Effector memory CD8-positive, alpha-beta T cell (primary cell): ENCODE results near the gene ALX3.

Source experiments
- ATAC-seq: fragments of 150-1000 bp; cut with Tn5 transposase; replicated peaks from 2 replicates; pipeline ENCODE4 v1.10.0; 2021; ENCODE audit warnings: mild to moderate bottlenecking, moderate library complexity
- DNase-seq, 3 experiments: peaks; one replicate each; pipeline ENCODE4 v3.0.0; 2021
- H3K27ac Mint-ChIP-seq, 2 donors: one replicate each; pipeline ENCODE4 v1.8.0; 2022; ENCODE audit warnings: mild to moderate bottlenecking in 2 of 2, mixed read lengths in 2 of 2, moderate library complexity in 2 of 2
- H3K27me3 Mint-ChIP-seq, 2 donors: one replicate each; pipeline ENCODE4 v1.8.0; 2022; ENCODE audit warnings: mixed read lengths in 2 of 2
- H3K36me3 Mint-ChIP-seq: one replicate; pipeline ENCODE4 v1.8.0; 2022; ENCODE audit warnings: mild to moderate bottlenecking, moderate library complexity, mixed read lengths; ENCODE audit not compliant: insufficient read depth
- H3K4me1 Mint-ChIP-seq, 2 donors: one replicate each; pipeline ENCODE4 v1.8.0; 2022; ENCODE audit warnings: low read depth in 2 of 2, mixed read lengths in 2 of 2
- H3K4me3 Mint-ChIP-seq, 2 donors: one replicate each; pipeline ENCODE4 v1.8.0; 2022; ENCODE audit warnings: mild to moderate bottlenecking in 2 of 2, mixed read lengths in 2 of 2, moderate library complexity in 2 of 2
- H3K9me3 Mint-ChIP-seq, 2 donors: one replicate each; pipeline ENCODE4 v1.8.0; 2022; ENCODE audit warnings: mixed read lengths in 2 of 2

Gene ALX3

GRCh38 chr1:110056285-110056683 lies 14.2 kb downstream of the ALX3 start:
- H3K27ac Mint-ChIP-seq: no peak overlapping the region
- ATAC-seq: no peak
- H3K27me3 Mint-ChIP-seq: no peaks in the 10 kb centered on the region
- H3K4me1 Mint-ChIP-seq: peaks cover 7 to 10% of the 10 kb centered on the region in 2 donors
- H3K9me3 Mint-ChIP-seq: no peaks in the 10 kb centered on the region
- no peak overlapping the region for H3K4me3 Mint-ChIP-seq
- peaks cover 51% of the 10 kb centered on the region for H3K36me3 Mint-ChIP-seq
- no peak for DNase-seq

- ATAC-seq: no peak
Measured at GRCh38 chr1:110055493-110056284, 14.8 kb downstream of the ALX3 start.

GRCh38 chr1:110053552-110054428 lies 16.7 kb downstream of the ALX3 start:
- peaks cover 66% of the 10 kb centered on the region for H3K36me3 Mint-ChIP-seq
- H3K27me3 Mint-ChIP-seq: no peaks in the 10 kb centered on the region
- H3K9me3 Mint-ChIP-seq: no peaks in the 10 kb centered on the region
- no peak overlapping the region for H3K27ac Mint-ChIP-seq
- H3K4me1 Mint-ChIP-seq: peaks cover 4 to 5% of the 10 kb centered on the region in 2 donors
- H3K4me3 Mint-ChIP-seq: no peak overlapping the region
- peak; percentile 62 to 71 (median 66) for DNase-seq
- peak; percentile 74 for ATAC-seq

More at GRCh38 chr1:110055493-110056284, 14.8 kb downstream of the ALX3 start:
- Mint-ChIP-seq H3K27me3 (no peaks in the 10 kb centered on the region), H3K36me3 (peaks cover 53% of the 10 kb centered on the region), H3K4me3 (no peak overlapping the region), H3K27ac (no peak overlapping the region), H3K9me3 (no peaks in the 10 kb centered on the region), H3K4me1 (peaks cover 7 to 10% of the 10 kb centered on the region in 2 donors)
- no peak for DNase-seq

- ATAC-seq: no peak
- Mint-ChIP-seq H3K27ac (no peak overlapping the region), H3K4me1 (peaks cover 0 to 4% of the 10 kb centered on the region in 2 donors), H3K9me3 (no peaks in the 10 kb centered on the region), H3K27me3 (no peaks in the 10 kb centered on the region), H3K36me3 (peaks cover 78% of the 10 kb centered on the region), H3K4me3 (no peak overlapping the region)
- DNase-seq: no peak
Measured at GRCh38 chr1:110051262-110051648, 19.2 kb downstream of the ALX3 start.

- DNase-seq (no peak), ATAC-seq (no peak)
- H3K36me3 Mint-ChIP-seq: peaks cover 82% of the 10 kb centered on the region
Measured at GRCh38 chr1:110050602-110051261, 19.7 kb downstream of the ALX3 start.

GRCh38 chr1:110049801-110050601 lies 20.5 kb downstream of the ALX3 start:
- H3K27ac Mint-ChIP-seq: peak overlapping the region in 1 of 2 donors; percentile 71
- no peaks in the 10 kb centered on the region for H3K27me3 Mint-ChIP-seq
- no peak overlapping the region for H3K4me3 Mint-ChIP-seq
- H3K9me3 Mint-ChIP-seq: no peaks in the 10 kb centered on the region
- no peak for ATAC-seq
- no peak for DNase-seq
- peaks cover 0 to 4% of the 10 kb centered on the region in 2 donors for H3K4me1 Mint-ChIP-seq
- peaks cover 82% of the 10 kb centered on the region for H3K36me3 Mint-ChIP-seq

More at GRCh38 chr1:110050602-110051261, 19.7 kb downstream of the ALX3 start:
- Mint-ChIP-seq H3K4me3 (no peak overlapping the region), H3K4me1 (peaks cover 0 to 4% of the 10 kb centered on the region in 2 donors), H3K9me3 (no peaks in the 10 kb centered on the region), H3K27ac (peak overlapping the region in 1 of 2 donors; percentile 71), H3K27me3 (no peaks in the 10 kb centered on the region)

- Mint-ChIP-seq H3K27ac (no peak overlapping the region), H3K4me3 (no peak overlapping the region)
- ATAC-seq: no peak
Measured at GRCh38 chr1:110048923-110049601, 21.4 kb downstream of the ALX3 start.

GRCh38 chr1:110048240-110048639 lies 22.2 kb downstream of the ALX3 start:
- Mint-ChIP-seq H3K9me3 (no peaks in the 10 kb centered on the region), H3K4me3 (no peak overlapping the region), H3K27me3 (no peaks in the 10 kb centered on the region), H3K36me3 (peaks cover 82% of the 10 kb centered on the region), H3K27ac (no peak overlapping the region), H3K4me1 (peaks cover 0 to 3% of the 10 kb centered on the region in 2 donors)
- ATAC-seq (no peak), DNase-seq (no peak)

More at GRCh38 chr1:110048923-110049601, 21.4 kb downstream of the ALX3 start:
- H3K9me3 Mint-ChIP-seq: no peaks in the 10 kb centered on the region
- no peaks in the 10 kb centered on the region for H3K27me3 Mint-ChIP-seq
- no peak for DNase-seq
- peaks cover 0 to 4% of the 10 kb centered on the region in 2 donors for H3K4me1 Mint-ChIP-seq
- peaks cover 82% of the 10 kb centered on the region for H3K36me3 Mint-ChIP-seq

- Mint-ChIP-seq H3K4me1 (no peaks in the 10 kb centered on the region), H3K27ac (no peak overlapping the region), H3K4me3 (no peak overlapping the region), H3K27me3 (no peaks in the 10 kb centered on the region), H3K36me3 (peaks cover 82% of the 10 kb centered on the region), H3K9me3 (no peaks in the 10 kb centered on the region)
- DNase-seq (no peak), ATAC-seq (no peak)
Measured at GRCh38 chr1:110047463-110047862, 23.0 kb downstream of the ALX3 start.

- DNase-seq (no peak), ATAC-seq (no peak)
- Mint-ChIP-seq H3K36me3 (peaks cover 93% of the 10 kb centered on the region), H3K9me3 (no peaks in the 10 kb centered on the region), H3K27ac (peak overlapping the region in 1 of 2 donors; percentile 44), H3K27me3 (no peaks in the 10 kb centered on the region), H3K4me3 (no peak overlapping the region), H3K4me1 (peaks cover 0 to 3% of the 10 kb centered on the region in 2 donors)
Measured at GRCh38 chr1:110043016-110043415, 27.5 kb downstream of the ALX3 start.

- H3K9me3 Mint-ChIP-seq: no peaks in the 10 kb centered on the region
- peaks cover 68% of the 10 kb centered on the region for H3K36me3 Mint-ChIP-seq
- no peaks in the 10 kb centered on the region for H3K27me3 Mint-ChIP-seq
- DNase-seq (no peak), ATAC-seq (no peak)
- no peak overlapping the region for H3K27ac Mint-ChIP-seq
- H3K4me3 Mint-ChIP-seq: no peak overlapping the region
- peaks cover 4 to 5% of the 10 kb centered on the region in 2 donors for H3K4me1 Mint-ChIP-seq
Measured at GRCh38 chr1:110040548-110040947, 29.9 kb downstream of the ALX3 start.

GRCh38 chr1:110039641-110040040 lies 30.8 kb downstream of the ALX3 start:
- Mint-ChIP-seq H3K9me3 (no peaks in the 10 kb centered on the region), H3K36me3 (peaks cover 63% of the 10 kb centered on the region), H3K4me1 (peaks cover 10 to 11% of the 10 kb centered on the region in 2 donors), H3K27me3 (no peaks in the 10 kb centered on the region), H3K27ac (no peak overlapping the region), H3K4me3 (no peak overlapping the region)
- no peak for DNase-seq
- ATAC-seq: no peak
